Kidney glomerular epithelial cell (primary cell): Measurements from ENCODE around the gene UGT1A8.
A peak's percentile ranks its signal among the peaks of the same experiment; 100 is the strongest.
"Not testable (repeated sequence)": the region's sequence is repeated elsewhere in the genome, so short reads cannot be mapped to it uniquely, and the experiment has no call there.

Experiments
- DNase-seq: peaks from one replicate; lab custom pipeline; 2025; lab: John Stamatoyannopoulos, UW

UGT1A8 gene

DNA sequence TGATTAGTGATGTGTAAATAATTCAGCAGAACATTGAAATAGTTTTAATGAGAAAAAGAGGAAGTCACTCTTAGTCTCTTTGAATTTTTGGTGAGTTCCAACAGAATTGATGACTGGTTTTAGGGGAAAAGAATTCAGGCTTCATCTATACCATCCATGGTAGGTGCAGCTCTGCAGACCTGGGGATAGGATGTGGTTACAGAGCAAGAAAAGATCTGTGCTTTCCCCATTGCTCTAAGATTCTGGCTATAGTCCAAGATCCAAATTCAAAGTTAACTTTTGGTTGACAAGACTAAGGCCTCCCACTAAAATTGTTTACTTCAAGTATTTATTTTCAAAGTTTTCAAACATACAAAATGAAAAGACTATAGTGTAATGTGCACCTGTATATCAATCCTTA lies 22.4 kb downstream of the UGT1A8 start:
- no peak for DNase-seq

DNA sequence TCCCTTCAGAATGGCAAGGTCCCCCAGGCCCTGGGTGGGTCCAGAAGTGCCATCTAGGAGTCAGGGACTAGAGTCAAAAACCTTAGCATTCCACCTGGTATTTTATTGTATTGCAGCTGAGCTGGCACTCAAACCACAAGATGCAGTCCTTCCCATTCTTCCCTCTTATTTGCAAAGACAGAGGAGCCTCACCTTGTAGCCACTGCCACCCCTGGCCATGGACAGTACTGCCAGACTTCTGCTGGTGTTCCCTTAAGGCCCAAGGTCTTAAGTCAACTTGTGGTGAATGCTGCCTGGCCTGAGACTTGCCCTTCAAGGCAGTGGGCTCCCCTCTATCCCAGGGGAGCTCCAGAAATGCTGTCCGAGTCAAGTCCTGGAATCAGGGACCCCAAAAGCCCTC lies 25.7 kb downstream of the UGT1A8 start:
- no peak for DNase-seq

DNA sequence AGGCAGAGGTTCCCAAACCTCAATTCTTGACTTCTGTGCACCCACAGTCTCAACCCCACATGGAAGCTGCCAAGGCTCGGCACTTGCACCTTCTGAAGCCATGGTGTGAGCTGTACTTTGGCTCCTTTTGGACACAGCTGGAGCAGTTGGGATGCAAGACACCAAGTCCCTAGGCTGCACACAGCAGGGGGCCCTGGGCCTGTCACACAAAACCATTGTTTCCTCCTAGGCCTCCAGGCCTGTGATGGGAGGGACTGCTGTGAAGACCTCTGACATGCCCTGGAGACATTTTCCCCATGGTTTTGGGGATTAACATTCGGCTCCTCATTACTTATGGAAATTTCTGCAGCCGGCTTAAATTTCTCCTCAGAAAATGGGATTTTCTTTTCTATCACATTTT lies 28.6 kb downstream of the UGT1A8 start:
- DNase-seq, result not testable (repeated sequence)

DNA sequence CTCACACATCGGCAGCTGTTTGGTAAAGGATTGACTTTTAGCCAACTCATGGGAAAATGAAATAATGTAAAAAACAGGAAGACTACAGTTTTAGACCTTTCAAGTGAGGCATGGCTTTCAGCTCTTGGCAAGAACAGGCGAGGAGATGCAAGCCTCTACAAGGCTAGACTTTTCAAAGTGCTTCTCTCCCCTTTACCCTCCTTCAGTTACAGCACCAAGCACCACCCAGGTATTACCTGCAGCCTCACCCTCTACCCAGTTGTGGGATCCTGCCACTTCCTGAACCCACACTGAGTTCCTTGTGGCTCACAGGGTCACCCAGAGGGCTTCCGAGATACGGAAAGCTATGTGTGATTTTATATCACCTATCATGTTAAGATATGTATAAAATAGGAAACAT lies 33.5 kb downstream of the UGT1A8 start:
- no peak for DNase-seq

DNA sequence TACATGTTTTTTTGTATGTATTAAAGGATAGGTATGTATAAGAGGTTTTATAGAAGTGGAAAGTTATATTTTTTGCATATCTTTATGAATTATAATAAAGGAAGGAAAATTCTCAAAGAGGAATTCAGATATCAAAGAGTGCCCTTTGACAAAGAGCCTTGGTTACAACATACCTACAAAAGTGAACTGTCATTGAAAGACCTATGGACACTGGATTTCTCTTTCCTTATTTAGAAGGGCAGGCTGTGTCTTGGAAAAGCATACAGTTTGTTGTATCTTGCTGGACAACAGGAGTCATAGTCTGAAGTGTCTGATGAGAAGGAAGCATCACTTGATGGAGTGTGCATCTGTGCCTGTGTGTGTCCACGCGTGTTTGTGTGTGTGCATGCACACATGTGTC lies 34.0 kb downstream of the UGT1A8 start:
- DNase-seq, result no peak

DNA sequence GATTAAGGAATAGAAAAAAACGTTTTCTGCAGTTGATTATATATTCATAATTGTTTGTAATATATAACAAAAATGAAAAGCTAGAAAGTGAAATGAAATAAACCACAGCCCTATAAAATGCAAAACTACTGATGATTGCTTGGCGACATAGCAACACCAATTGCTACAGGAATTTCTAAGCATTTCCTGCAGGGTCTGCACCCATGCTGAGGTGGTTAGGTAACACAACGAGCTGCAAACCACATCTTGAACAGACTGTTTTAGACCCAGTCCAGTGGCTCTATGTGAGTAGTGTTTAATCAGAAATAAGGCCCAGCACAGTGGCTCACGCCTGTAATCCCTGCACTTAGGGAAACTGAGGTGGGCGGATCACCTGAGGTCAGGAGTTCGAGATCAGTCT lies 37.1 kb downstream of the UGT1A8 start:
- no peak for DNase-seq

DNA sequence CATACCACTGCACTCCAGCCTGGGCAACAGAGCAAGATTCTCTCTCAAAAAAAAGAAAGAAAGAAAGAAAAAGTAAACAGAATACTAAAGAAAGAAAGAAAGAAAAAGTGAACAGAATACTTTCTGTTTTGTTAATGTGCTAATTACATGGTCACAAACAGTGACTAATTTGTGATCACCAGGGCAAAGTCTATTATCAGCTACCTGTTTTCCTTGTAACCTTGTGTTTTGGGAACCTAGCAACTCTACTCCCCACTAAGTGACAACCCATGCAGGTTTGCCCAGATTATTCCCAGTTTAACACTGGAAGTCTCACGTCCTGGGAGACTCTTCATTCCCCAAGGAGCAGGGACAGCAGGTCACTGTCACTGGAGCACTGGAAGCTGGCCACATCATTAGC lies 37.6 kb downstream of the UGT1A8 start:
- DNase-seq, result no peak

DNA sequence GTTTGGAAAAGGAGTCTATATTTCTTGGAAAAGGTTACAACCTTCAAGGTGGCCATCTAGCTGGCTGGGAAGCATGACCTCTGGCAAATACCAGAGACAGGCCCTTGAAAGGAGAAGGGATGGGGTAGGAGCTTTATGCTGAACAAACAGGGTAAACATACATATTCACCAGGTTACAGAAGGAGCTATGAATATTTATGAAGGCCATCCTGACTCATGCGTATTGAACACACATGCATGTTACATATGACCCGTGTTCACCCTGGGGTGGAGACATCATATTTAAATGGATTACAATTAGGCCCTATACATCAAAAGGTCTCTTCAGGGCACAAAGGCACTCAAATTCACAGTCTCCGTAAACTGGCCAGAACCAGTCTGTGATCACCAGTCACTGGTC lies 38.5 kb downstream of the UGT1A8 start:
- not testable (repeated sequence) for DNase-seq

DNA sequence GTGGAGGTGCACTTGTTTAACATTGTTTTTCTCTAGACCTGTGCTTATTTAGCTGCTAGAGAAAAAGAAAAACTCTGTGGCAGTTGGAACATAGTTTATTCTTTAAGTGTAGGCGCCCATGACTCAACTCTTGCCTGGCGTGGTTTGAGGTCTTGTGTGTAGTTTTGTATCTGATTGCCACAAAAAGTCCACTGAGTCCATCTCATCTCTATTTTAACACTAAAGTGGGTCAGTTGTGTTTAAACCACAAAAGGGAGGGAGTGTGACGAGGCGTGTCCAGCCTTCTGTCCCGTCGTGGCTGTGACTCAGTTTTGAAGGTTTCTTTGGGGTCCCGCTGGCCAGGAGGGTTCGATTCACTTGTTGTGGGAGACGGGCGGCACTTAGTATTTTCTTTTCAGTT lies 39.0 kb downstream of the UGT1A8 start:
- no peak for DNase-seq

DNA sequence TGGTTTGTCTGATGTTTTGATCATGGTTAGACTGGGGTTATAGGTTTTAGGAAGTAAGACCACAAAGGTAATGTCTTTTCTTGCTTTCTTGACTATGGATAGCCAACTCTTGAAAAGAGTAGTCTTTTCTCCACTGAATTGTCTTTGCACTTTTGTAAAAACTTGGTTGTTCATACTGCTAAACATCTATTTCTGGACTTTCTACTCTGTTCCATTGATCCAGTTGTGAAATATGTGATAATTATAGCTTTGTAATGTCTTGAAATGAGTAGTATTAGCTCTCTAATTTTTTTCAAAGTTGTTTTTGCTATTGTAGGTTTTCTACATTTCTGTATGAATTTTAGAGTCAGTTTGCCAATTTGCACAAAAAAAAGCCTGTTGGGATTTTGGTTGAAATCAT lies 41.2 kb downstream of the UGT1A8 start:
- no peak for DNase-seq

DNA sequence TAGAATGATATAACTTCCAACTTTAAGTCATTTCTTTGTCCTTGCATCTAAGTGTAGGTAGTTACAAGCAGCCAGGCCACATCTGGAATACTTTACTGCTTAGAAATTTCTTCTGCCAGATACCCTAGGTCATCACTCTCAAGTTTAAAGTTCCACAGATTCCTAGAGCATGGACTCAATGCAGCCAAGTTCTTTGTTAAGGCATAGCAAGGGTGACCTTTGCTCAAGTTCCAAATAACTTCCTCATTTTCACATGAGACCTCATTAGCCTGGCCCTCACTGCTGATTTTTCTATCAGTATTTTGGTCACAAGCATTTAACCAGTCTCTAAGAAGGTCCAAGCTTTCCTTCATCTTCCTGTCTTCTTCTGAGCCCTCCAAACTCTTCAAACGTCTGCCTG lies 46.5 kb downstream of the UGT1A8 start:
- DNase-seq, result no peak

DNA sequence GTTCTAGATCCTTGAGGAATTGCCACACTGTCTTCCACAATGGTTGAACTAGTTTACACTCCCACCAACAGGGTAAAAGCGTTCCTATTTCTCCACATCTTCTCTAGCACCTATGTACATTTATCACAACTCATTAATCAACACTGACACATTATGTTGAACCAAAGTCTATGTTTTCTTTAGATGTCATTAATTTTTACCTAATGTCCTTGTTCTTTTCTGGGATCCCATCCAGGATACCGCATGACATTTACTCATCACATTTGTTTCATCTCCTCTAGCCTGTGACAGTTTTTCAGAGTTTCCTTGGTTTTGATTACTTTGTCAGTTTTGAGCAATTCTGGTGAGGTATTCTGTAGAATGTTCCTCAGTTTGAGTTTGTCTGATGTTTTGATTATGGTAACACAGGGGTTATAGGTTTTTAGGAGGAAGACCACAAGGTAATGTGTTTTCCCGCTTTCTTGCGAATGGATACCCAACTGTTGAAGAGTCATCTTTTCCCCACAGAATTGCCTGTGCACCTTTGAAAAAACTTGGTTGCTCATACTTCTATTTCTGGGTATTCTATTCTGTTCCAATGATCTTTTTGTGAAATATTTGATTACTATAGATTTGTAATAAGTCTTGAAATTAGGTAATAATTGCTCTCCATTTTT lies 51.3 kb downstream of the UGT1A8 start:
- DNase-seq, result peak; percentile 89

DNA sequence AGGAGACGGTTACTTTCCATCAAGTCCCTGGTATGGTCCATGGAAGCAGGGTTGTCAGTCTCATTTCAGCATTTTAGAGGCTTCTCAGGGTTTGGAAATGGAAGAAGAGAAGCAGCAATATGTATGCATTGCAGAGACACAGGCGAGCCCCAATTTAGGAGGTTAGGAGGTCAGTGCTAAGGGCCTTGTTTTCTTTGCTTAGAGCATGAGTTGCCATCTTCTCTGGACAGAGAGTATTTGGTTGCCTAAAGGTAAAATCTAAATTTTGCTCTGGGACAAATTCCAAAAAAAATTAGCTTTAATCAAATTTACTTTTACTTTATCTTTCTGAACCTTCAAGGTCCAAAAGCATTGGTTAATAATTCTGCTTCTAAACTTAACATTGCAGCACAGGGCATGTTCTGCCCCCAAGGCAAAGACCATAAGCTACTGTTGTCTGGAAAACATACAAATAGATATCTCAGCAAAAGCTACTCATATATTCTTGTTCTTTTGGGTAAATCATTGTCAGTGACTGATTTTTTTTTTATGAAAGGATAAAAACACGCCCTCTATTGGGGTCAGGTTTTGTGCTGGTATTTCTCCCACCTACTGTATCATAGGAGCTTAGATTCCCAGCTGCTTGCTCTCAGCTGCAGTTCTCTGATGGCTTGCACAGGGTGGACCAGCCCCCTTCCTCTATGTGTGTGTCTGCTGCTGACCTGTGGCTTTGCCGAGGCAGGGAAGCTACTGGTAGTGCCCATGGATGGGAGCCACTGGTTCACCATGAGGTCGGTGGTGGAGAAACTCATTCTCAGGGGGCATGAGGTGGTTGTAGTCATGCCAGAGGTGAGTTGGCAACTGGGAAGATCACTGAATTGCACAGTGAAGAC lies 54.1 kb downstream of the UGT1A8 start, which contains the start of gene UGT1A9:
TSS of gene UGT1A9 (plus strand) at position 609 of the 872 bp plus-strand sequence. CDS start at position 646, 37 bp downstream.
- no peak for DNase-seq

DNA sequence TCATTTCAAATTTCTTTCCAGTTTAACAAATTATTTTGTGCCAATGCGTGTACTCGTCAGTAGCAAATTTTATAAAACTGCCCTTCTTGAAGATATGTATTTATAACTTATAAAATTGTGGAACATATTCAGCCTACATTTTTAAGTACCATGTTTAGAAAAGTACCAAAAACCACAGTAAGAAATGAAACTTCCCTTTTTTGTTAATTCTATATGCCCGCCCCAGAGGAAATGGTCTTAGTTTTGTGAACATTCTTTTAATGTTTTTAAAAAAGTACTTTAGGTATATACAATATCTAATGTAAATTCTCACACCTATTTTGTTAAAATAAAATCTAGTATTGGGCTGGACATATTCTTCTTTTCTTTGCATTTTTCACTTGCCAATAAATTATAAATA lies 55.5 kb downstream of the UGT1A8 start:
- DNase-seq, result no peak

DNA sequence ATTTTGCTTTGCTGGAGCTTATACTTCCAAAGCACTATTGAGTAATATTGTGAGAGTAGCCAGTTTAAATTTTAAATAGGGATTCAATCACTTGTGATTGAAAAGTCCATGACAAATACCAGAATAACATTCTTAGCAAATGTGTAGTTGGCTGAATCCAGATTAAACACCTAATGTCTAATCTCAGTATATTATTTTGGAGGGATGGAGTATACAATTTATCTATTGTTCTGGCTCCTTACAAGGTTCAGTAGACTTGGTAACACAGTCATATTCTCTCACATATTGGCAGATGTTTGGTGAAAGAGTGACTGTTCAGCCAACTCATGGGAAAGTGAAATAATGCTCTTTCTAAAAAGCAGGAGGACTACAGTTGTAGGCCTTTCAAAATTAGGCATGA lies 56.5 kb downstream of the UGT1A8 start:
- peak; percentile 50 for DNase-seq

DNA sequence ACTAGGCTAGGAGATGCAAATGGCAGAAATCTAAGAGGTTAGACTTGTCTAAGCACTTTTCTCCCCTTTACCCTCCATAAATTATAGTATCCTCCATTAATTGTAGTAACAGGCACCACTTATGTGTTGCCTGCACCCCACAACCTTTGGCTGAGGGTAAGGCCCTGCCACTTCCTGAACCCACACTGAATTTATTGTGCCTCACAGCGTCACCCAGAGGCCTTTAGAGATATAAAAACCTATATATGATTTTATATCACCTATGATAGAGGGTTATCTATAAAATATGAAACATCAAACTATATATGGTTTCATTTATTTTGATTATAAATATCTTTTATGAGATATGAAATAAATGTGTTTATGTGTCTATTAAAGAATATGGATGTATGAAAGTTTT lies 56.9 kb downstream of the UGT1A8 start:
- no peak for DNase-seq

DNA sequence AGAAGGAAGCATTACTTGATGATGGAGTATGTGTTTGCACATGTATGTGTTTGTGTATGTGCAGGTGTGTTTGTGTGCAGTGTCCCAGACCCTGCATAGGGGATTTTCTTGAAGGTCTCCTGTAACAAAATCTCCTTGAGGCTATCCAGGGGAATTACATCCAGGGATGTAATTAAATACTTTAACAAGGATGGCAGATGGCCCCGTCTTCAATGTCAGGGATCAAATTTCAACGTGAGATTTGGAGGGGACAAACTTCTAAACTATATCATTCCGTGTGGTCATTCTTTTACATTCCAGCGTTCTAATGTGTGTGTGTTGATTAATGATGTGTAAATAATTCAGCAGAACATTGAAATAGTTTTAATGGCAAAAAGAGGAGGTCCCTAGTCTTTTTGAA lies 57.6 kb downstream of the UGT1A8 start:
- DNase-seq, result no peak

DNA sequence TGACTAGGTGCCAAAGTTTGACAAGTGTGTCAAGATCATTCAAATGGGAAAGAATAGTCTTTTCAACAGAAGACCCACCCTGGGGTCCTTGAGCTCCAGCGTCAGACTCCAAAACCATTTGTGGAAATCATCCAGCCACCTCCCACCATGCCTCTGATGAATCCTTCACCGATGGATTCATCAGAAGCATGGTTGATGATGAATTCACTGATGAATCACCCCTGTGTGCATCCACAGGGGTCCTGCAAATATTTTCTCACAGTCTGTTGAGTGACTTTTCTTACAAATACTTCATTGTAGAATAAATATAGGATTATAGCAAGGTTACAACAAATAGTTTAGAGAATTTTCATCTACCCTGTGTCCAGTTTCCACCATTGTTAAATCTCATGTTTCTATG lies 58.6 kb downstream of the UGT1A8 start:
- peak; percentile 73 for DNase-seq

DNA sequence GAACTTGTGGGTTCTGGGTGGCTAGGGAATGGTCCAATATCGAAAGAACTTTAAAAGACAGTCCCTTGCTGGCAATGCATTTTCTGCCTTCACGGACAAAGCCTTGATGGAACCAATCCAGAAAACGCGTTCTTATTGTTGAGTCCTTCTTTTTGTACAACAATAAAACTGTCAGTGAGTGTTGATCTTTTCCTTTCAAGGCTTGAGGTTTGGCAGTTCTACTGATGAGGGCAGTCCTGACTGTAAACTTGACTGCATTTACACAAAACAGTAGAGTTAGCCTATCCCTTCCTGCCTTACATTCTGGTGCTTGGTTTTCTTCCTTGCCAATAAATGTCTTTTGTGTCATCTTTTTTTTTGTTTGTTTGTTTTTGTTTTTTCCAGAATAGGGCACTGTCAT lies 61.8 kb downstream of the UGT1A8 start:
- DNase-seq, result no peak

DNA sequence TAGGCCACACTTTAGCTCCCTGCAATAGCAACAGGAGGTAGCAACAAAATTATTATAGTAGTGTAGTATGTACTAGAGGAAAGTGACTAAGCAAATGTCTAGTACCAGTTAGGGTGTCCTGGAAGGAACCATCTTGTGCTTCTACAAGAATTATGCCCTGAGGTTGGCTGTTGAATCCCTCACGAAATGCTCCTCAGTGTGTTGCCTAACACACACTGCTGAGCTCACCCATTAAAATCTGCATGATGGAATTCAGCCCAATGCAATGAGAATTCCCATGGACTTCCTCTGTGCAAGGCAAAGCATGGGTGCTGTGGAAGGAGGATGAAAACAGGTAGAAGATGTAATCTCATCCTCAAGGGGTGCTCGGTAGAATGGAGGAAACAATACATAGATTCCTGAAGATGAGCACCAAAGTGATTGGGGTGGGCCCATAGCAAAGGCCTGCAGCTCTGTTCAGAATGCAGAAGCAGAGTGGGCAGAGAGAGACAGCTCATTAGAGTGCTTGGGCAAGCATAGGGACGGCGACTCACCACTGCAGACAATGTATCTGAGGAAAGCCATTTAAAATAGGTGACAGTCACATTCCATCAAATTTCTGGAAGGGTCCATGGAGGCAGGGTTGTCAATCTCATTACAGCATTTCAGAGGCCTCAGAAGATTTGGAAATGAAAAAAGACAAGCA lies 63.1 kb downstream of the UGT1A8 start:
- no peak for DNase-seq

DNA sequence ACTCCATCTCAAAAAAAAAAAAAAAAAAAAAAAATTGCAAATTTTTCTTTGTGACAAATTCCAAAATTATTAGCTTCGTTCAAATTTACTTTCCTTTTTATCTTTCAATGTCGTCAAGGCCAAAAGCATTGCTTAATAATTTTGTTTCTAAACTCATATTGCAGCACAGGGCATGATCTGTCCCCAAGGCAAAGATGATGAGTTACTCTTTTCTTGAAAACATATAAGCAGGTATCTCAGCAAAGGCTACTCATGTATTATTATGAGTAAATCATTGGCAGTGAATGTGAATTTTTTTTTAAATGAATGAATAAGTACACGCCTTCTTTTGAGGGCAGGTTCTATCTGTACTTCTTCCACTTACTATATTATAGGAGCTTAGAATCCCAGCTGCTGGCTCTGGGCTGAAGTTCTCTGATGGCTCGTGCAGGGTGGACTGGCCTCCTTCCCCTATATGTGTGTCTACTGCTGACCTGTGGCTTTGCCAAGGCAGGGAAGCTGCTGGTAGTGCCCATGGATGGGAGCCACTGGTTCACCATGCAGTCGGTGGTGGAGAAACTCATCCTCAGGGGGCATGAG lies 64.2 kb downstream of the UGT1A8 start, which contains the start of gene UGT1A7:
TSS of gene UGT1A7 (plus strand) at position 381 of the 579 bp plus-strand sequence. CDS start at position 418, 37 bp downstream.
- DNase-seq, result no peak

DNA sequence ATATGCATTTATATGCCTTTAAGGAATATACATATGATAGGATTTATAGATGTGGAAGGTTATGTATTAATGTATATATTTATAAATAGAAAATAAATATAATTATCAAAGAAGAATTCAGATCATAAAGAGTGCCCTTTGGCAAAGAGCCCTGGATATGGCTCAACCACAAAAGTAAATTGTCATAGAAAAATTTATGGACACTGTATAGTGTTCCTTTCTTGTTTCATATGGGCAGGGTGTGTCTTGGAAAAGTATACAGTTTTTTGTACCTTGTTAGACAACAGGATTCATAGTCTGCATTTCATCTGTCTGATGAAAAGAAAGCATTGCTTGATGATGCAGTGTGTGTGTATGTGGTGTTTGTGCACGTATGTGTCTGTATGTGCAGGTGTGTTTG lies 67.2 kb downstream of the UGT1A8 start:
- DNase-seq, result no peak
